Measurements from ENCODE around the gene PIGW. TPM values are rescaled to one million over a fixed set of nuclear protein-coding genes. Genes with fewer than 3 reads are reported as not detected.

The PIGW gene
- 10 to 100 TPM; 11.8 to 12.3 TPM for total RNA-seq

- Mint-ChIP-seq H3K9me3 (no peaks in the 10 kb centered on the region), H3K27me3 (no peaks in the 10 kb centered on the region), H3K27ac (peak within 1 kb of the TSS; percentile 95), H3K4me1 (ENCODE audit: low read depth) (peaks cover 43% of the 10 kb centered on the region), H3K4me3 (peak within 1 kb of the TSS; percentile 97), H3K36me3 (peaks cover 39% of the 10 kb centered on the region)
- POLR2A ChIA-PET = interaction anchor here (0.7 to 4.6 kb wide), 8 partner anchors 9 to 725 kb away, joined by 3 to 59 read pairs (median 6); partner anchors contain the start of genes GGNBP2, MRM1 and ZNHIT3
- intact Hi-C loops (cut with micrococcal nuclease) = loop anchor here (1.0 to 2.0 kb wide), 3 partner anchors 9 to 56 kb away; partner anchors contain the start of genes DHRS11, GGNBP2 and ZNHIT3
- peak; percentile 91 for DNase-seq
- CTCF ChIA-PET = interaction anchor here (0.5 to 3.9 kb wide), 9 partner anchors 9 to 499 kb away, joined by 3 to 27 read pairs (median 4); partner anchors contain the start of genes GGNBP2 and MRM1
Observed at GRCh38 chr17:36534840-36535668, at the start of gene PIGW, which contains the start of gene MYO19. Gene PIGW, plus strand, starts transcription at chr17:36534987. Its CDS starts 2,115 bp downstream, at chr17:36537102. Gene MYO19, minus strand, starts transcription at chr17:36534868. Its CDS starts 2,330 bp downstream, at chr17:36532538.

DNA sequence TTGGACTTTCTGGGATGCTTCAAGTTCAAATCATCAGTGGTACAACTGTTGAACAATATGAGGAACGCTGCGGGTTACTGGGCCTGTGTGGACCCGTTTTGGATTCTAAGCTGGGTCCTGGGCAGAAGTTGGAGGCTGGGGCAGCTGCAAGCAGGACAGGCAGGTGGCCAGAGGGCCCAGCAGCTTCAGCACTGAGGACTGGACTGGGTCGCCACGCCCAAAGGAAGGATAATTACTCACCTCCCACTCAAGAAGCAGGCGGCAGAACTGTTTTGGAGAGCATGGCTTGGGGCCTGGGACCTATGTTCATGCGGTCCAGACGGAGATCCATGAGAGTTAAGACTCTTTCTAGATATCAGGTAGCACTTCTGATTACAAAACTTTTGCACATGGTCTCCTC lies 49.8 kb upstream of the PIGW start:
- intact Hi-C loops (cut with micrococcal nuclease) = loop anchor here (5.0 kb wide), 1 partner anchor 107 kb away; the partner anchor contains the start of gene DHRS11
- DNase-seq = no peak

GRCh38 chr17:36485805-36486203 lies 49.0 kb upstream of the PIGW start:
- intact Hi-C loops (cut with micrococcal nuclease) = loop anchor here (2.0 to 5.0 kb wide), 2 partner anchors 49 to 106 kb away; partner anchors contain the start of genes DHRS11, MYO19 and PIGW
- Mint-ChIP-seq H3K27me3 (peaks cover 14% of the 10 kb centered on the region), H3K4me1 (ENCODE audit: low read depth) (peaks cover 42% of the 10 kb centered on the region), H3K36me3 (peaks cover 13% of the 10 kb centered on the region), H3K27ac (peak overlapping the region; percentile 93), H3K9me3 (no peaks in the 10 kb centered on the region), H3K4me3 (peak overlapping the region; percentile 94)
- ChIA-PET POLR2A (interaction anchor here (0.7 to 1.4 kb wide), 3 partner anchors 50 to 60 kb away, joined by 3 to 5 read pairs (median 3); partner anchors contain the start of genes GGNBP2 and PIGW), CTCF (interaction anchor here (1.0 to 1.4 kb wide), 4 partner anchors 12 to 637 kb away, joined by 3 to 8 read pairs (median 4); no protein-coding TSS in a partner anchor)
- no peak for DNase-seq

More for the DNA sequence above, 49.8 kb upstream of the PIGW start:
- POLR2A ChIA-PET = no interaction called here
- Mint-ChIP-seq H3K36me3 (peaks cover 8% of the 10 kb centered on the region), H3K4me1 (ENCODE audit: low read depth) (peaks cover 38% of the 10 kb centered on the region), H3K27me3 (peaks cover 17% of the 10 kb centered on the region), H3K4me3 (peak overlapping the region; percentile 94), H3K9me3 (no peaks in the 10 kb centered on the region), H3K27ac (no peak overlapping the region)
- CTCF ChIA-PET = interaction anchor here (1.0 to 1.7 kb wide), 5 partner anchors 9 to 636 kb away, joined by 3 to 8 read pairs (median 4); no protein-coding TSS in a partner anchor

DNA sequence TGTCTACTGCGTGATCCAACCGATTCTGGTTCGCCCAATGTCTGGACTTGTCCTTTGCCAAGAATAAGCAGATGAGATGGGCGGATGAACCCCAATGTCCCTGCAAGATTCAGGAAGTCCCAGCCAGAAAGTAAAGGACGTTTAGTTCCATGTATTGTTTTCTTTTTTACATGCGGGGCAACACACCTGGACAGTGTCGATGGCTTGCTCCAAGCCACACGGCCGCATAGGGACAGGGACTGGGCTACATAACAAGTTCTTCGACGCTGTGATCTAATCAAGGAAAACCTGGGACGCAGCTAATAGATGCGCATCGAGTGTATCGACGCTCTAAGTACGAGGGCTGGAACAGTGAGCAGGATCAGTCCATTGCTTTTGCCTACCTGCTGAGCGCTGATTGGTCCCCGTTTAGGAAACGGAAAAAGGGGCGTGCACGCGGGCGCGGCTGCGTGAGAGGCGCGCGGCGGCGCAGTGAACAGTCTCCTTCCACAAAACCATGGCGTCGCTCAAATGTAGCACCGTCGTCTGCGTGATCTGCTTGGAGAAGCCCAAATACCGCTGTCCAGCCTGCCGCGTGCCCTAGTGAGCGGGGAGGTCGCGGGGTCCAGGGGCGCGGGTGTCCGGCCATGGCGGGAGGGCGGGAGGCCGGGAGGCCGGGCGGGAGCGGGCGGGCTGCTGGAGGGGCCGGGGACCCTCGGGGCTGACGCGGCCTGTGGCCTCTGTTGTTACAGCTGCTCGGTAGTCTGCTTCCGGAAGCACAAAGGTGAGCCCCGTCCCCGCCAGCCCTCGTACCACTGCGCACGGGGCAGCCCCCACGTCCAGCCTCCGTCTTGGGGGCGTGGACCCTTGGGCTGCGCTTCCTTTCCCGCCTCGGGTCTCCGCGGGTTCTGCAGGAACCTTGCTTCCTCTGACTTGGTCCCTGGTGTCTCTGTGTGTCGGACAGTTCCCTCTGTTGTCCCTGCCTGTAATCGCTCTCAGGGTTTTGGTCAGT lies 48.3 kb upstream of the PIGW start, which contains the start of gene ZNHIT3:
TSS of gene ZNHIT3 (plus strand) at position 478 of the 991 bp plus-strand sequence. CDS start at position 497, 19 bp downstream.
- intact Hi-C loops (cut with micrococcal nuclease) = loop anchor here (2.0 to 5.0 kb wide), 2 partner anchors 48 to 106 kb away; partner anchors contain the start of genes DHRS11, MYO19 and PIGW

DNA sequence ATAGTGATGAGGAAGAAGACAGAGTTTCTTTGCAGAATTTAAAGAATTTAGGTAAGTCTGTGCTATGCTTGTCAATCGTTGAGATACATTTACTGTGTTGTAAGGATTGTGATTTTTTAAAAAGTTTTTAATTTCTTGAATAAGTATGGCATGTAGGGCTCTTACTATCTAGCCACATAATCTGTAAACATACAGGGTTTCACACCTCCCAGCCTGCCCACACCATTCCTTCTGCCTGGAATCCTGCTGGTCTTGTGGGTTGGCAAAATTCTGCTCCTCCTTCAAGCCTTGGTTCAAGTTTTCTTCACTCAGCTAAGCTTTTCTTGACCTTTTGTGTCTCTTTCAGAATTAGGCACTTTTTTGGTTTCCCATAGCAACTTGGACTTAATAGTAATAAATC lies 40.8 kb upstream of the PIGW start:
- ChIA-PET CTCF (interaction anchor here (3.3 kb wide), 1 partner anchor 11 kb away, joined by 17 read pairs; no protein-coding TSS in a partner anchor), POLR2A (no interaction called here)
- DNase-seq = no peak
- no peaks in the 10 kb centered on the region for H3K27me3 Mint-ChIP-seq
- peak overlapping the region; percentile 3 for H3K27ac Mint-ChIP-seq
- H3K9me3 Mint-ChIP-seq = no peaks in the 10 kb centered on the region
- H3K4me1 Mint-ChIP-seq (ENCODE audit: low read depth) = peaks cover 24% of the 10 kb centered on the region
- H3K4me3 Mint-ChIP-seq = no peak overlapping the region
- intact Hi-C loops (cut with micrococcal nuclease) = no loop called here
- peaks cover 42% of the 10 kb centered on the region for H3K36me3 Mint-ChIP-seq

More for the DNA sequence above, 48.3 kb upstream of the PIGW start, which contains the start of gene ZNHIT3:
- ChIA-PET CTCF (interaction anchor here (1.0 to 1.4 kb wide), 2 partner anchors 414 to 517 kb away, joined by 4 to 8 read pairs; no protein-coding TSS in a partner anchor), POLR2A (interaction anchor here (0.7 to 1.4 kb wide), 3 partner anchors 49 to 59 kb away, joined by 3 to 5 read pairs (median 3); partner anchors contain the start of genes GGNBP2 and PIGW)
- peaks cover 48% of the 10 kb centered on the region for H3K4me1 Mint-ChIP-seq (ENCODE audit: low read depth)
- no peaks in the 10 kb centered on the region for H3K9me3 Mint-ChIP-seq
- DNase-seq = peak; percentile 96
- peaks cover 13% of the 10 kb centered on the region for H3K27me3 Mint-ChIP-seq
- H3K36me3 Mint-ChIP-seq = peaks cover 13% of the 10 kb centered on the region
- H3K27ac Mint-ChIP-seq = peak within 1 kb of the TSS; percentile 93
- peak within 1 kb of the TSS; percentile 94 for H3K4me3 Mint-ChIP-seq

GRCh38 chr17:36494674-36495073 lies 40.1 kb upstream of the PIGW start:
- Mint-ChIP-seq H3K36me3 (peaks cover 41% of the 10 kb centered on the region), H3K4me1 (ENCODE audit: low read depth) (peaks cover 17% of the 10 kb centered on the region), H3K27me3 (no peaks in the 10 kb centered on the region), H3K9me3 (no peaks in the 10 kb centered on the region), H3K27ac (no peak overlapping the region), H3K4me3 (no peak overlapping the region)
- intact Hi-C loops (cut with micrococcal nuclease) = no loop called here
- DNase-seq = no peak
- ChIA-PET POLR2A (interaction anchor here (1.2 kb wide), 1 partner anchor 30 kb away, joined by 3 read pairs; no protein-coding TSS in a partner anchor), CTCF (interaction anchor here (1.0 kb wide), 1 partner anchor 11 kb away, joined by 3 read pairs; no protein-coding TSS in a partner anchor)

DNA sequence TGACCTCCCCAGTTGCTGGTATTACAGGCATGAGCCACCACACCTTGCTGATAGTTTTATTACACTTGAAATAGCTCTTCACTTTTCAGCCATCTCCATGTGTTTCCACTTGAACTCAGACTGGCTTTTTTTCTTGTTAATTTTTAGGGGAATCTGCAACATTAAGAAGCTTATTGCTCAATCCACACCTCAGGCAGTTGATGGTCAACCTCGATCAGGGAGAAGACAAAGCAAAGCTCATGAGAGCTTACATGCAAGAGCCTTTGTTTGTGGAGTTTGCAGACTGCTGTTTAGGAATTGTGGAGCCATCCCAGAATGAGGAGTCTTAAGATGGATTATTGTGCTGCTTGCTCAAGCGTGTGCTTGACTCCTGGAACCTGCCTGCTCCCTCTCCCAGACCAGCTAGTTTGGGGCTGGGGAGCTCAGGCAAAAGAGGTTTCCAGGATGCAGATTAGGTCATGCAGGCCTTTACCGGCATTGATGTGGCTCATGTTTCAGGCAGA lies 39.7 kb upstream of the PIGW start:
- Mint-ChIP-seq H3K4me3 (no peak overlapping the region), H3K27me3 (no peaks in the 10 kb centered on the region), H3K27ac (no peak overlapping the region), H3K4me1 (ENCODE audit: low read depth) (peaks cover 13% of the 10 kb centered on the region), H3K9me3 (no peaks in the 10 kb centered on the region), H3K36me3 (peaks cover 37% of the 10 kb centered on the region)
- intact Hi-C loops (cut with micrococcal nuclease) = no loop called here
- ChIA-PET CTCF (interaction anchor here (1.0 kb wide), 1 partner anchor 12 kb away, joined by 3 read pairs; no protein-coding TSS in a partner anchor), POLR2A (interaction anchor here (1.2 kb wide), 1 partner anchor 29 kb away, joined by 3 read pairs; no protein-coding TSS in a partner anchor)
- no peak for DNase-seq

DNA sequence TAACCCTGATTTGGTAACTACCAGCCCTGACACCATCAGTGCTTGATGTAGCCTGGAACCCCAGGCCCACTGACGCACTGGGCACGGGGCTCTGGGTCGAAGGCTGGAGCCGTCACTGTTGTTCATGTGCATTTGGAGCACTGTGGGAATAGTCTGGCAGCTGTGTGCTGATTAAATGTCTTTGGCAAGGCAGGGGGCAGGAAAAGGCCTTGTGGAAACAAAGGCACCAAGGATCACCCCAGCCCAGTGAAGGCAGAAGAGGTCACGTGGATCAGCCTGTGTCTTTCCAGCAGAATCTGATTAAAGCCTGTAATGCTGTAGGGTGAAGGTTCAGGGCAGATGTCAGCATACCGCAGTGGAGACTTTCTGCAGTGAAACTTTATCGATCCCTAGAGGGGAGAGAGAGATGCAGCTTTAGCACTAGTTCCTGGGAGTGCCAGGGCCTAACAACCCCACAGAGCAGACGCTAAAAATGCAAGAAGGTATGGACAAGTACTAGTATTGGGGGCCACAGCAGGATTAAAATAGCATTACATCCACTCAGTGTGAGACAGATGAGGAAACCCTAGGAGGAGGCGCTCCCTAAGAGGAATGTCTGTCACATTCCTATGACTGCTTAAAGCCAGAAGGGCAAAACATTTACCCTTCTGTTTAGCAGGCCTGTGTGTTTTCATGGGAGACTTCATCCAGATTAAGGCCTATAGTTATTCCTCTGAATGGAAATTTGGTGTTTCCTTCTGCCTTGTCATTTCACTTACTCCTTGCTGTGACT lies 38.6 kb upstream of the PIGW start:
- no peaks in the 10 kb centered on the region for H3K27me3 Mint-ChIP-seq
- H3K27ac Mint-ChIP-seq = peak overlapping the region; percentile 34
- ChIA-PET POLR2A (no interaction called here), CTCF (no interaction called here)
- H3K4me3 Mint-ChIP-seq = no peak overlapping the region
- H3K9me3 Mint-ChIP-seq = no peaks in the 10 kb centered on the region
- H3K36me3 Mint-ChIP-seq = peaks cover 34% of the 10 kb centered on the region
- H3K4me1 Mint-ChIP-seq (ENCODE audit: low read depth) = peaks cover 8% of the 10 kb centered on the region
- no peak for DNase-seq
- intact Hi-C loops (cut with micrococcal nuclease) = no loop called here

GRCh38 chr17:36498155-36498554 lies 36.6 kb upstream of the PIGW start:
- H3K36me3 Mint-ChIP-seq = peaks cover 35% of the 10 kb centered on the region
- ChIA-PET CTCF (interaction anchor here (0.9 to 1.1 kb wide), 2 partner anchors 13 to 35 kb away, joined by 3 read pairs; no protein-coding TSS in a partner anchor), POLR2A (interaction anchor here (1.5 kb wide), 1 partner anchor 27 kb away, joined by 4 read pairs; no protein-coding TSS in a partner anchor)
- no peak overlapping the region for H3K27ac Mint-ChIP-seq
- no peaks in the 10 kb centered on the region for H3K9me3 Mint-ChIP-seq
- intact Hi-C loops (cut with micrococcal nuclease) = no loop called here
- H3K4me1 Mint-ChIP-seq (ENCODE audit: low read depth) = no peaks in the 10 kb centered on the region
- no peak overlapping the region for H3K4me3 Mint-ChIP-seq
- H3K27me3 Mint-ChIP-seq = no peaks in the 10 kb centered on the region
- DNase-seq = no peak

All from activated CD4-positive, alpha-beta memory T cell treated with anti-CD3 and anti-CD28 coated beads for 36 hours (primary cell).